GM23248 (cell line): ENCODE data around the gene ERC1.

Experiments used
- EZH2 ChIP-seq: fragments of 200-600 bp; sonication (generic); IDR thresholded peaks from 2 replicates; pipeline ENCODE4 v1.6.1; 2018; ENCODE audit warnings: antibody characterized with exemption, mild to moderate bottlenecking; ENCODE audit not compliant: insufficient read depth, poor library complexity, severe bottlenecking
- EZH2phosphoT487 ChIP-seq: fragments of 200-600 bp; sonication (generic); IDR thresholded peaks from 2 replicates; pipeline ENCODE4 v1.6.1; 2018; ENCODE audit warnings: antibody characterized with exemption, moderate library complexity, mild to moderate bottlenecking, low read depth; ENCODE audit not compliant: insufficient read depth

GRCh38 chr12:992647-993046, 1.6 kb downstream of the ERC1 start:
- TF ChIP-seq EZH2 = no peak
- no peak for TF ChIP-seq EZH2phosphoT487
